GM19397 (cell line): ENCODE data around the gene PANK2.
"Not testable (repeated sequence)": the region's sequence is repeated elsewhere in the genome, so short reads cannot be mapped to it uniquely, and the experiment has no call there.

Source experiments
- ATAC-seq: cut with Tn5 transposase; IDR thresholded peaks from one replicate; pipeline ENCODE4 v1.9.1; 2021; ENCODE audit warnings: mild to moderate bottlenecking, moderate library complexity; ENCODE audit not compliant: unreplicated experiment

Gene PANK2

GRCh38 chr20:3972631-3973030 is 83.4 kb downstream of the PANK2 start:
- ATAC-seq: not testable (repeated sequence)

- ATAC-seq: no peak
These were observed 84.5 kb downstream of the PANK2 start for GRCh38 chr20:3973705-3974104.

- no peak for ATAC-seq
These were observed 87.3 kb downstream of the PANK2 start for GRCh38 chr20:3976511-3976910.
